Measurements from ENCODE around the gene TMEM259.

DNA sequence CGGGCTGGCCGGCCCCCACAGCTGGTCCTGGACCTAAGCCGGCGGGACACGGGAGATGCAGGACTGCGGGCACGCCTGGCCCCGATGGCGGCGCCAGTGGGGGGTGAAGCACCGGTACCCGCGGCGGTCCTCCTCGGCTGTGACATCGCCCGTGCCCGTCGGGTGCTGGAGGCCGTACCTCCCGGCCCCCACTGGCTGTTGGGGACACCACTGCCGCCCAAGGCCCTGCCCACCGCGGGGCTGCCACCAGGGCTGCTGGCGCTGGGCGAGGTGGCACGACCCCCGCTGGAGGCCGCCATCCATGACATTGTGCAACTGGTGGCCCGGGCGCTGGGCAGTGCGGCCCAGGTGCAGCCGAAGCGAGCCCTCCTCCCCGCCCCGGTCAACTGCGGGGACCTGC is 17.6 kb downstream of the TMEM259 start:
- TF ChIP-seq, protein P1, sequence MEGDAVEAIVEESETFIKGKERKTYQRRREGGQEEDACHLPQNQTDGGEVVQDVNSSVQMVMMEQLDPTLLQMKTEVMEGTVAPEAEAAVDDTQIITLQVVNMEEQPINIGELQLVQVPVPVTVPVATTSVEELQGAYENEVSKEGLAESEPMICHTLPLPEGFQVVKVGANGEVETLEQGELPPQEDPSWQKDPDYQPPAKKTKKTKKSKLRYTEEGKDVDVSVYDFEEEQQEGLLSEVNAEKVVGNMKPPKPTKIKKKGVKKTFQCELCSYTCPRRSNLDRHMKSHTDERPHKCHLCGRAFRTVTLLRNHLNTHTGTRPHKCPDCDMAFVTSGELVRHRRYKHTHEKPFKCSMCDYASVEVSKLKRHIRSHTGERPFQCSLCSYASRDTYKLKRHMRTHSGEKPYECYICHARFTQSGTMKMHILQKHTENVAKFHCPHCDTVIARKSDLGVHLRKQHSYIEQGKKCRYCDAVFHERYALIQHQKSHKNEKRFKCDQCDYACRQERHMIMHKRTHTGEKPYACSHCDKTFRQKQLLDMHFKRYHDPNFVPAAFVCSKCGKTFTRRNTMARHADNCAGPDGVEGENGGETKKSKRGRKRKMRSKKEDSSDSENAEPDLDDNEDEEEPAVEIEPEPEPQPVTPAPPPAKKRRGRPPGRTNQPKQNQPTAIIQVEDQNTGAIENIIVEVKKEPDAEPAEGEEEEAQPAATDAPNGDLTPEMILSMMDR (IDR thresholded peaks at IDR 0.05), result no peak
- no peak for TF ChIP-seq POLR2A (IDR thresholded peaks at IDR 0.05)

Measured in esophagus squamous epithelium (tissue), 4 donors.